Testis (tissue), 5 donors: ENCODE data around the gene C8G. TPM values are rescaled to one million over a fixed set of nuclear protein-coding genes. Genes with fewer than 3 reads are reported as not detected.

ENCODE experiments used
- DNase-seq: peaks from one replicate; pipeline ENCODE4 v3.0.0-alpha.2; 2019
- H3K27ac ChIP-seq, 2 donors: fragments of 200-600 bp; sonication (generic); one replicate each; pipeline ENCODE4 v1.5.1; 2019
- H3K27me3 ChIP-seq: fragments of 200-600 bp; sonication (generic); one replicate; pipeline ENCODE4 v1.5.1; 2019
- H3K36me3 ChIP-seq: fragments of 200-600 bp; sonication (generic); one replicate; pipeline ENCODE4 v1.5.1; 2017; ENCODE audit warnings: low read depth; ENCODE audit errors: missing control alignments
- H3K4me1 ChIP-seq: fragments of 200-600 bp; sonication (generic); one replicate; pipeline ENCODE4 v1.5.1; 2019
- H3K4me3 ChIP-seq, 2 donors: fragments of 200-600 bp; sonication (generic); one replicate each; pipeline ENCODE4 v1.5.1; 2017 to 2019
- H3K9me3 ChIP-seq: fragments of 200-600 bp; sonication (generic); one replicate; pipeline ENCODE4 v1.5.1; 2017
- CTCF ChIP-seq, 3 experiments: fragments of 450-650 bp in 2 of 3; fragments of 200-600 bp in 1 of 3; sonication (generic) in 1 of 3; IDR thresholded peaks; one replicate each; pipeline ENCODE4 v1.5.1; 2016 to 2019; ENCODE audit warnings: antibody characterized with exemption in 3 of 3, mild to moderate bottlenecking in 2 of 3, moderate library complexity in 1 of 3
- POLR2A ChIP-seq: fragments of 450-650 bp; IDR thresholded peaks from one replicate; pipeline ENCODE4 v1.6.1; 2017; ENCODE audit warnings: antibody characterized with exemption, mild to moderate bottlenecking, moderate library complexity
- WGBS, 2 donors: methylation state at CpG; one replicate each; pipeline ENCODE4 v1.1.5; 2018; 5-methylcytosine and 5-hydroxymethylcytosine counted together
- intact Hi-C: fragments of 100-400 bp; cut with DNase I; formaldehyde crosslinking; loops from one replicate; pipeline ENCODE4 v1.15.1; 2023; ENCODE audit warnings: low total_unique reads
- long read RNA-seq, 2 donors: transcript quantifications; one replicate each; lab custom pipeline, GENCODE V29; 2026
- polyA plus RNA-seq: library from polyadenylated mRNA; stranded (reverse); fragments of 350-450 nt; fragmentation: Illumina TruSeq; extraction: RNeasy Lipid Tissue Mini Kit (QIAGEN cat#74804); gene quantifications from one replicate; pipeline ENCODE4 v1.2.3, GENCODE V29; 2014; ENCODE audit warnings: low read depth, low replicate concordance; ENCODE audit not compliant: insufficient read depth
- total RNA-seq, 2 donors: library from RNA; depleted of rRNA; stranded (reverse); fragments of >200 nt; gene quantifications; one replicate each; pipeline ENCODE4 v1.2.3, GENCODE V29; 2016

C8G gene
- total RNA-seq: 1 to 10 TPM; 4.6 to 4.9 TPM
- polyA plus RNA-seq: 4.6 TPM
- long read RNA-seq, donor 1: 0 reads
- long read RNA-seq, donor 2: 0 reads

- peaks cover 43% of the 10 kb centered on the region for H3K4me1 ChIP-seq
- 6 to 17% methylated on average over 19 to 67 of the region's 74 CpGs for WGBS, 2 donors
- H3K4me3 ChIP-seq: peak within 1 kb of the TSS; percentile 85 to 90
- no peaks in the 10 kb centered on the region for H3K27me3 ChIP-seq
- peak within 1 kb of the TSS; percentile 74 to 87 for H3K27ac ChIP-seq
- peak; percentile 94 for DNase-seq
- peak; percentile 100 for TF ChIP-seq CTCF (IDR thresholded peaks at IDR 0.05)
- TF ChIP-seq POLR2A: no peak
- no peaks in the 10 kb centered on the region for H3K36me3 ChIP-seq
- intact Hi-C loops: loop anchor here (5.0 kb wide), 1 partner anchor 137 kb away; the partner anchor contains the start of gene RABL6
- H3K9me3 ChIP-seq: no peaks in the 10 kb centered on the region
These were observed at the start of gene C8G, which contains the start of gene FBXW5 for GRCh38 chr9:136944519-136945332. Gene C8G (plus strand): TSS chr9:136945243. CDS start chr9:136945321, 78 bp downstream. Gene FBXW5 (minus strand): TSS chr9:136944738. CDS start chr9:136944083, 655 bp downstream.

- 88 to 92% methylated on average over 5 to 11 of the region's 11 CpGs for WGBS, 2 donors
These were observed 49.0 kb upstream of the C8G start for GRCh38 chr9:136896027-136896426.

GRCh38 chr9:136898483-136899100 lies 46.5 kb upstream of the C8G start:
- no peak for DNase-seq
- WGBS, 2 donors: 95 to 96% methylated on average over 19 to 21 of the region's 21 CpGs
- peaks cover 21% of the 10 kb centered on the region for H3K4me1 ChIP-seq
- H3K36me3 ChIP-seq: no peaks in the 10 kb centered on the region
- TF ChIP-seq POLR2A (no peak), CTCF (IDR thresholded peaks at IDR 0.05) (no peak)
- H3K27me3 ChIP-seq: no peaks in the 10 kb centered on the region
- H3K4me3 ChIP-seq: no peak overlapping the region
- H3K27ac ChIP-seq: no peak overlapping the region
- intact Hi-C loops: no loop called here
- H3K9me3 ChIP-seq: no peaks in the 10 kb centered on the region

More at GRCh38 chr9:136896027-136896426, 49.0 kb upstream of the C8G start:
- DNase-seq: no peak
- H3K4me3 ChIP-seq: no peak overlapping the region
- no peak overlapping the region for H3K27ac ChIP-seq
- H3K27me3 ChIP-seq: no peaks in the 10 kb centered on the region
- TF ChIP-seq POLR2A (no peak), CTCF (IDR thresholded peaks at IDR 0.05) (no peak)
- H3K9me3 ChIP-seq: no peaks in the 10 kb centered on the region
- intact Hi-C loops: no loop called here
- no peaks in the 10 kb centered on the region for H3K4me1 ChIP-seq
- no peaks in the 10 kb centered on the region for H3K36me3 ChIP-seq

GRCh38 chr9:136899196-136899595 lies 45.8 kb upstream of the C8G start:
- TF ChIP-seq POLR2A (no peak), CTCF (IDR thresholded peaks at IDR 0.05) (no peak)
- H3K36me3 ChIP-seq: no peaks in the 10 kb centered on the region
- intact Hi-C loops: no loop called here
- DNase-seq: no peak
- peaks cover 21% of the 10 kb centered on the region for H3K4me1 ChIP-seq
- no peak overlapping the region for H3K27ac ChIP-seq
- H3K9me3 ChIP-seq: no peaks in the 10 kb centered on the region
- no peaks in the 10 kb centered on the region for H3K27me3 ChIP-seq
- no peak overlapping the region for H3K4me3 ChIP-seq
- WGBS, 2 donors: 50 to 78% methylated on average over 9 of the region's 9 CpGs
